ENCODE data around the gene HLF. TPM values are rescaled to one million over a fixed set of nuclear protein-coding genes. Genes with fewer than 3 reads are reported as not detected.

Gene HLF
- total RNA-seq, 2 donors from 2014 or later: 26.5 to 34.9 TPM

DNA sequence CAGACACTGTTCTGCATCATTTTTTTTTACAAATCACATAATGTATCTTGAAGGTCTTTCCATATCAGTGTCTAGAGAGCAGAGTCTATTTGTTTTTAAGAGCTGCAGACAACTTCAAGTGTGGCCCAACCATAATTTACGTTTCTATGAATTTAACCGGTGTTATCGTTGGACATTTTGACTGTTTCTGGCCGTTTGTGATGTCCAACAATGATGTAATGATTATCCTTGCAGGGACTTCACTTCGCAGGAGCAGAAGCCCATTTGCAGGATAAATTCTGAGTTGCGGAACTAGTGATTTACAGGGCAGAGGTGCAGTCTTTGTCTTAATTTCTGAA, 26.9 kb upstream of the HLF start:
- Histone ChIP-seq H3K36me3 (no peaks in the 10 kb centered on the region), H3K27me3 (replicated peaks; ENCODE audit: insufficient read depth) (no peaks in the 10 kb centered on the region), H3K27ac (peak overlapping the region; percentile 61 to 79), H3K4me1 (replicated peaks) (no peaks in the 10 kb centered on the region), H3K4me3 (peak overlapping the region; percentile 33), H3K9me3 (no peaks in the 10 kb centered on the region)
- DNase-seq (ENCODE audit: low spot score): no peak
- intact Hi-C loops (cut with DNase I): loop anchor here (1.0 to 10.0 kb wide), 3 partner anchors 26 to 277 kb away; partner anchors contain the start of genes HLF and SMIM36
- TF ChIP-seq, protein P1, sequence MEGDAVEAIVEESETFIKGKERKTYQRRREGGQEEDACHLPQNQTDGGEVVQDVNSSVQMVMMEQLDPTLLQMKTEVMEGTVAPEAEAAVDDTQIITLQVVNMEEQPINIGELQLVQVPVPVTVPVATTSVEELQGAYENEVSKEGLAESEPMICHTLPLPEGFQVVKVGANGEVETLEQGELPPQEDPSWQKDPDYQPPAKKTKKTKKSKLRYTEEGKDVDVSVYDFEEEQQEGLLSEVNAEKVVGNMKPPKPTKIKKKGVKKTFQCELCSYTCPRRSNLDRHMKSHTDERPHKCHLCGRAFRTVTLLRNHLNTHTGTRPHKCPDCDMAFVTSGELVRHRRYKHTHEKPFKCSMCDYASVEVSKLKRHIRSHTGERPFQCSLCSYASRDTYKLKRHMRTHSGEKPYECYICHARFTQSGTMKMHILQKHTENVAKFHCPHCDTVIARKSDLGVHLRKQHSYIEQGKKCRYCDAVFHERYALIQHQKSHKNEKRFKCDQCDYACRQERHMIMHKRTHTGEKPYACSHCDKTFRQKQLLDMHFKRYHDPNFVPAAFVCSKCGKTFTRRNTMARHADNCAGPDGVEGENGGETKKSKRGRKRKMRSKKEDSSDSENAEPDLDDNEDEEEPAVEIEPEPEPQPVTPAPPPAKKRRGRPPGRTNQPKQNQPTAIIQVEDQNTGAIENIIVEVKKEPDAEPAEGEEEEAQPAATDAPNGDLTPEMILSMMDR (IDR thresholded peaks at IDR 0.05): no peak
- TF ChIP-seq POLR2AphosphoS5 (IDR thresholded peaks at IDR 0.05) (no peak), POLR2A (IDR thresholded peaks at IDR 0.05) (no peak)
- 13% methylated on average over 6 of the region's 6 CpGs for WGBS

DNA sequence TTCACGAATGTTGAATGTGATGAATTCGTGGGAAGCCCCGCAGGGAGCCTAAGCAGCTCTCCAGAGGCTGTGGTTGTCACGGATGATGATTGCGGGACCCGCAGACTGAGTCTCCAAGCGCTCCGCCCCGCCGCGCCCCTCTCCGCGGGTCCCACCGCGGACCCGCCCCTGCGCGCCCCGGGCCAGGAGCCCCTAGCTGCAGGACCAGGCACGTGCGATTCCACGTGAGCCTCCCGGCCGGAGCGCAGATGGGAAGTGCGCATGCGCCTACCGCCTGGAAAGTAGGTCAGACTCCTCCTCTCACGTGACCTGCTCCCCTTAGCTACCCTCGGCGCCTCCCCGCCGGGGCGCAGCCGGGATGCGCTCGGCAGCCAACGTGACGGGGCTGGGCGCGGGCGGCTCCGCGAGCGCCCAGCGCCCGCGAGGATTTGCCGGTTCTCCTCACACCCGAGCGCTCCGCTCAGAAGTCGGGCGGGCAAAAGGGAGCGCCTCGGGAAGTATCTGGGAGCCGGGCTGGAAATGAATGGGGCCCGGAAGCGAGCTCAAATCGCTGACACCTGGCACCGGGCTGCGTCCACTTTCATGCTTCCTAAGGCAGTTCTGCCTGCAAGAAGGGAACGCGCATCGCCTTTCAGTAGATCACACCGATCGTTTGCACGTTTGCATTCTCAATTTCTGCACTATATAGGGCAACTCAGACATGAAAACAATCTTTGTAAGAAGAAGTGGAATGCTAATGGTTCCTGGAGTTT, 26.4 kb upstream of the HLF start:
- TF ChIP-seq, protein P1 (IDR thresholded peaks at IDR 0.05): peak in 2 of 4 experiments; percentile 30 to 33
- TF ChIP-seq POLR2AphosphoS5 (IDR thresholded peaks at IDR 0.05): peak; percentile 88
- TF ChIP-seq POLR2A (IDR thresholded peaks at IDR 0.05): peak; percentile 28
- intact Hi-C loops (cut with DNase I): loop anchor here (1.0 to 10.0 kb wide), 3 partner anchors 26 to 276 kb away; partner anchors contain the start of genes HLF and SMIM36
- H3K9me3 ChIP-seq: no peaks in the 10 kb centered on the region
- H3K4me1 ChIP-seq (replicated peaks): no peaks in the 10 kb centered on the region
- H3K4me3 ChIP-seq: peak overlapping the region; percentile 33
- 0% methylated on average over 68 of the region's 68 CpGs for WGBS
- H3K27ac ChIP-seq: peak overlapping the region; percentile 61 to 79
- H3K27me3 ChIP-seq (replicated peaks; ENCODE audit: insufficient read depth): no peaks in the 10 kb centered on the region
- DNase-seq (ENCODE audit: low spot score): peak; percentile 94
- H3K36me3 ChIP-seq: no peaks in the 10 kb centered on the region

- WGBS: 1% methylated on average over 4 of the region's 4 CpGs
- H3K36me3 ChIP-seq: no peaks in the 10 kb centered on the region
- H3K4me1 ChIP-seq (replicated peaks): no peaks in the 10 kb centered on the region
- no peaks in the 10 kb centered on the region for H3K9me3 ChIP-seq
- H3K27ac ChIP-seq: peak overlapping the region; percentile 61 to 79
- TF ChIP-seq, protein P1 (IDR thresholded peaks at IDR 0.05): no peak
- TF ChIP-seq POLR2AphosphoS5 (IDR thresholded peaks at IDR 0.05) (no peak), POLR2A (IDR thresholded peaks at IDR 0.05) (no peak)
- intact Hi-C loops (cut with DNase I): loop anchor here (1.0 to 10.0 kb wide), 3 partner anchors 25 to 276 kb away; partner anchors contain the start of genes HLF and SMIM36
- peak overlapping the region; percentile 33 for H3K4me3 ChIP-seq
- no peaks in the 10 kb centered on the region for H3K27me3 ChIP-seq (replicated peaks; ENCODE audit: insufficient read depth)
- DNase-seq (ENCODE audit: low spot score): no peak
Measured at GRCh38 chr17:55238931-55239297, 25.8 kb upstream of the HLF start.

DNA sequence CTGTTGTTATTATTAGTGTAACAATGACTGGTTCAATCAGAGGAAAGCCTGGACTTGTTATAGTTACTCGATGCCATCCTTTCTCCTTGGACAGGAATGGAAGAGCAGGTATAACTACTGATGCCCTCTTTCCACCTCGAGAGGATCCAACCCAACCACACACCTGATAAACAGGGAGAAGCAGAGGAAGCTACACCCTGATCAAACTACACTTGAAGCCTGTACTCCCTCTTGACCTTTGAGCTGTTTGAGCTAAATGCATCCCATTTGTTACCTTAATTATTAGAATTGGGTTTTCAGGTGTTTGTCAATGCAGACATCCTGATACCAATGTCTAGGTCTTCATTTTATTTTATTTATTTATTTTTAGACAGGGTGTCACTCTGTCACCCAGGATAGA, 23.7 kb upstream of the HLF start:
- H3K36me3 ChIP-seq: no peaks in the 10 kb centered on the region
- intact Hi-C loops (cut with DNase I): no loop called here
- WGBS: 79% methylated on average over 2 of the region's 2 CpGs

More for the DNA sequence above, 23.7 kb upstream of the HLF start:
- TF ChIP-seq, protein P1 (IDR thresholded peaks at IDR 0.05): no peak
- no peak for TF ChIP-seq POLR2A (IDR thresholded peaks at IDR 0.05)
- no peak for TF ChIP-seq POLR2AphosphoS5 (IDR thresholded peaks at IDR 0.05)
- Histone ChIP-seq H3K27me3 (replicated peaks; ENCODE audit: insufficient read depth) (no peaks in the 10 kb centered on the region), H3K27ac (no peak overlapping the region), H3K4me1 (replicated peaks) (no peaks in the 10 kb centered on the region), H3K4me3 (no peak overlapping the region), H3K9me3 (no peaks in the 10 kb centered on the region)
- DNase-seq (ENCODE audit: low spot score): no peak
